SU-DHL-6 (cell line): Measurements from ENCODE around the gene NPIPB4.
"Not testable (repeated sequence)": the region's sequence is repeated elsewhere in the genome, so short reads cannot be mapped to it uniquely, and the experiment has no call there.

Experiments
- H2AFZ ChIP-seq: fragments of 200-600 bp; sonication (generic); 2 replicates; pipeline ENCODE4 v1.6.1; 2014; ENCODE audit warnings: low read depth, mild to moderate bottlenecking, moderate library complexity, mixed read lengths, antibody characterized with exemption, low read length; ENCODE audit not compliant: severe bottlenecking
- H3F3A ChIP-seq: fragments of 200-600 bp; shearing (Covaris generic); 2 replicates; pipeline ENCODE4 v1.6.0; 2016; ENCODE audit warnings: antibody characterized with exemption, mild to moderate bottlenecking; ENCODE audit not compliant: insufficient read depth
- H3K27ac ChIP-seq: fragments of 200-600 bp; sonication (generic); 2 replicates; pipeline ENCODE4 v1.5.1; 2016; ENCODE audit warnings: low read depth, mild to moderate bottlenecking, low read length, moderate library complexity, mixed read lengths
- H3K27me3 ChIP-seq: fragments of 200-600 bp; sonication (generic), shearing (Covaris generic); 2 replicates; pipeline ENCODE4 v1.6.0; 2014; ENCODE audit warnings: mild to moderate bottlenecking, low read length
- H3K36me3 ChIP-seq: fragments of 200-600 bp; sonication (generic); 2 replicates; pipeline ENCODE4 v1.6.1; 2014; ENCODE audit warnings: mild to moderate bottlenecking, low read length, mixed read lengths
- H3K4me2 ChIP-seq: fragments of 300-600, 200-600 bp; shearing (Covaris generic), sonication (generic); 2 replicates; pipeline ENCODE4 v1.6.0; 2014; ENCODE audit warnings: low read length, low read depth, mild to moderate bottlenecking; ENCODE audit not compliant: poor library complexity, severe bottlenecking
- H3K4me3 ChIP-seq: fragments of 200-600 bp; sonication (generic); 2 replicates; pipeline ENCODE4 v1.5.1; 2014; ENCODE audit warnings: antibody characterized with exemption, low read length, mild to moderate bottlenecking, mixed read lengths; ENCODE audit not compliant: insufficient read depth, poor library complexity, severe bottlenecking
- H3K79me2 ChIP-seq: fragments of 200-600 bp; sonication (generic); 2 replicates; pipeline ENCODE4 v1.6.1; 2014; ENCODE audit warnings: mild to moderate bottlenecking, low read length, moderate library complexity; ENCODE audit not compliant: insufficient read depth
- H3K9ac ChIP-seq: fragments of 200-600 bp; sonication (generic); 2 replicates; pipeline ENCODE4 v1.7.0; 2014; ENCODE audit warnings: mild to moderate bottlenecking, low read length
- H3K9me2 ChIP-seq: fragments of 200-600 bp; sonication (generic); replicated peaks from 2 replicates; pipeline ENCODE4 v1.6.1; 2014; ENCODE audit warnings: low read length; ENCODE audit not compliant: insufficient read depth
- H3K9me3 ChIP-seq: fragments of 200-600 bp; sonication (generic); 2 replicates; pipeline ENCODE4 v1.6.1; 2014; ENCODE audit warnings: low read length, mixed read lengths; ENCODE audit not compliant: insufficient read depth
- H4K20me1 ChIP-seq: fragments of 200-600 bp; sonication (generic); 2 replicates; pipeline ENCODE4 v1.6.1; 2014; ENCODE audit warnings: low read depth, mild to moderate bottlenecking, antibody characterized with exemption, low read length, moderate library complexity, mixed read lengths

NPIPB4 gene

GRCh38 chr16:21802375-21802663, 55.2 kb downstream of the NPIPB4 start:
- H3F3A ChIP-seq, H3K4me2 ChIP-seq, H3K36me3 ChIP-seq, H4K20me1 ChIP-seq, H2AFZ ChIP-seq, H3K79me2 ChIP-seq, H3K9me2 ChIP-seq, H3K9me3 ChIP-seq, H3K4me3 ChIP-seq, H3K27ac ChIP-seq, H3K9ac ChIP-seq, H3K27me3 ChIP-seq: not testable (repeated sequence)

GRCh38 chr16:21801538-21802374, 55.8 kb downstream of the NPIPB4 start:
- not testable (repeated sequence) for H3K27ac ChIP-seq, H3F3A ChIP-seq, H3K9me2 ChIP-seq, H4K20me1 ChIP-seq, H3K36me3 ChIP-seq, H3K4me3 ChIP-seq, H3K79me2 ChIP-seq, H2AFZ ChIP-seq, H3K9me3 ChIP-seq, H3K27me3 ChIP-seq, H3K9ac ChIP-seq, H3K4me2 ChIP-seq

- H3K4me2 ChIP-seq, H3K27ac ChIP-seq, H3K9me3 ChIP-seq, H4K20me1 ChIP-seq, H3K79me2 ChIP-seq, H3K36me3 ChIP-seq, H3F3A ChIP-seq, H2AFZ ChIP-seq, H3K27me3 ChIP-seq, H3K9me2 ChIP-seq, H3K9ac ChIP-seq, H3K4me3 ChIP-seq: not testable (repeated sequence)
Measured at GRCh38 chr16:21798601-21799000, 59.0 kb downstream of the NPIPB4 start.

GRCh38 chr16:21793310-21793709, 64.2 kb downstream of the NPIPB4 start:
- H3F3A ChIP-seq, H2AFZ ChIP-seq, H3K9me2 ChIP-seq, H3K4me2 ChIP-seq, H3K9me3 ChIP-seq, H3K36me3 ChIP-seq, H3K9ac ChIP-seq, H4K20me1 ChIP-seq, H3K79me2 ChIP-seq, H3K27ac ChIP-seq, H3K27me3 ChIP-seq, H3K4me3 ChIP-seq: not testable (repeated sequence)

- H3F3A ChIP-seq, H2AFZ ChIP-seq, H4K20me1 ChIP-seq, H3K4me3 ChIP-seq, H3K27me3 ChIP-seq, H3K9me3 ChIP-seq, H3K4me2 ChIP-seq, H3K27ac ChIP-seq, H3K9ac ChIP-seq, H3K36me3 ChIP-seq, H3K9me2 ChIP-seq, H3K79me2 ChIP-seq: not testable (repeated sequence)
Measured at GRCh38 chr16:21790506-21790905, 67.0 kb downstream of the NPIPB4 start.
